PC-3 (cell line): ENCODE measurements around the gene RBKS. TPM values are rescaled to one million over a fixed set of nuclear protein-coding genes. Genes with fewer than 3 reads are reported as not detected.

Experiments
- ATAC-seq: fragments of 200-7000 bp; cut with Tn5 transposase; 2 replicates; pipeline ENCODE4 v1.9.1; 2020; ENCODE audit warnings: mild to moderate bottlenecking, moderate library complexity
- BruUV-seq: library from RNA; stranded (reverse); fragments of 400-500 nt; replicated peaks from 2 replicates; lab custom pipeline; 2021; lab: Mats Ljungman, UMichigan
- CTCF ChIA-PET: fragments of 300-600 bp; sonication (Branson Sonifier 250); formaldehyde crosslinking; loops from one replicate; lab custom pipeline; 2022; ENCODE audit warnings: antibody characterized with exemption; lab: Charles Lee
- POLR2A ChIA-PET: fragments of 300-600 bp; sonication (Branson Sonifier 250); formaldehyde crosslinking; loops from one replicate; lab custom pipeline; 2022; ENCODE audit warnings: antibody characterized with exemption; ENCODE audit not compliant: unreplicated experiment; lab: Charles Lee
- DNase-seq: peaks from one replicate; pipeline ENCODE4 v3.0.0-alpha.2; 2015
- H2AFZ ChIP-seq: fragments of 300-600 bp; sonication (generic); 2 replicates; pipeline ENCODE4 v1.6.0; 2016; ENCODE audit warnings: antibody characterized with exemption, low read length
- H3F3A ChIP-seq: fragments of 300-600 bp; sonication (generic); one replicate; pipeline ENCODE4 v1.6.0; 2017; ENCODE audit warnings: antibody characterized with exemption, low read length, control low read depth, mild to moderate bottlenecking; ENCODE audit not compliant: unreplicated experiment
- H3K27ac ChIP-seq: fragments of 300-600 bp; sonication (generic); 2 replicates; pipeline ENCODE4 v1.5.1; 2016; ENCODE audit warnings: mild to moderate bottlenecking, low read length
- H3K27me3 ChIP-seq: fragments of 300-600 bp; sonication (generic); 2 replicates; pipeline ENCODE4 v1.6.1; 2016; ENCODE audit warnings: low read length, mixed read lengths
- H3K36me3 ChIP-seq: fragments of 300-600 bp; sonication (generic); 2 replicates; pipeline ENCODE4 v1.6.1; 2016; ENCODE audit warnings: low read depth, mixed run types, low read length, mixed read lengths
- H3K4me1 ChIP-seq: fragments of 300-600 bp; sonication (generic); 2 replicates; pipeline ENCODE4 v1.5.1; 2016; ENCODE audit warnings: low read length; ENCODE audit not compliant: insufficient read depth
- H3K4me2 ChIP-seq: fragments of 300-600 bp; sonication (generic); 2 replicates; pipeline ENCODE4 v1.6.0; 2016; ENCODE audit warnings: low read length
- H3K4me3 ChIP-seq: fragments of 300-600 bp; sonication (generic); 2 replicates; pipeline ENCODE4 v1.5.1; 2016; ENCODE audit warnings: mild to moderate bottlenecking, low read length, mixed read lengths
- H3K79me2 ChIP-seq: fragments of 300-600 bp; sonication (generic); 2 replicates; pipeline ENCODE4 v1.6.1; 2017; ENCODE audit warnings: low read length, mixed read lengths
- H3K9ac ChIP-seq: fragments of 300-600 bp; sonication (generic); 2 replicates; pipeline ENCODE4 v1.6.0; 2016; ENCODE audit warnings: mild to moderate bottlenecking, low read length
- H3K9me2 ChIP-seq: fragments of 300-600 bp; sonication (generic); replicated peaks from 2 replicates; pipeline ENCODE4 v1.6.1; 2016; ENCODE audit warnings: mixed run types, low read length, mixed read lengths
- H3K9me3 ChIP-seq: fragments of 300-600 bp; sonication (generic); 2 replicates; pipeline ENCODE4 v1.6.1; 2016; ENCODE audit warnings: low read length, mixed read lengths
- H4K20me1 ChIP-seq: fragments of 300-600 bp; sonication (generic); 2 replicates; pipeline ENCODE4 v1.6.1; 2016; ENCODE audit warnings: low read length, mixed read lengths
- EZH2 ChIP-seq: fragments of 300-600 bp; sonication (generic); IDR thresholded peaks from one replicate; pipeline ENCODE4 v1.6.1; 2017; ENCODE audit warnings: antibody characterized with exemption, mild to moderate bottlenecking, low read length; ENCODE audit not compliant: unreplicated experiment
- EZH2phosphoT487 ChIP-seq: fragments of 300-600 bp; sonication (generic); IDR thresholded peaks from 2 replicates; pipeline ENCODE4 v1.6.1; 2018; ENCODE audit warnings: mild to moderate bottlenecking, antibody characterized with exemption, low read length, borderline replicate concordance
- intact Hi-C: fragments of 100-400 bp; cut with micrococcal nuclease; formaldehyde crosslinking; loops from 2 replicates; pipeline ENCODE4 v1.9.0; 2023
- total RNA-seq: library from RNA; depleted of rRNA; stranded (reverse); fragments of >200 nt; gene quantifications from 2 replicates; pipeline ENCODE4 v1.2.3, GENCODE V29; 2014
- TF ChIP-seq, protein P1 (sequence below): fragments of 300-600 bp; sonication (generic); conservative IDR thresholded peaks from 2 replicates; pipeline ENCODE4 v1.5.1; 2017; ENCODE audit warnings: antibody characterized with exemption, low read depth, mild to moderate bottlenecking, low read length

Gene RBKS
- total RNA-seq, 1 experiment from 2014 or later, result 1.8 TPM

DNA sequence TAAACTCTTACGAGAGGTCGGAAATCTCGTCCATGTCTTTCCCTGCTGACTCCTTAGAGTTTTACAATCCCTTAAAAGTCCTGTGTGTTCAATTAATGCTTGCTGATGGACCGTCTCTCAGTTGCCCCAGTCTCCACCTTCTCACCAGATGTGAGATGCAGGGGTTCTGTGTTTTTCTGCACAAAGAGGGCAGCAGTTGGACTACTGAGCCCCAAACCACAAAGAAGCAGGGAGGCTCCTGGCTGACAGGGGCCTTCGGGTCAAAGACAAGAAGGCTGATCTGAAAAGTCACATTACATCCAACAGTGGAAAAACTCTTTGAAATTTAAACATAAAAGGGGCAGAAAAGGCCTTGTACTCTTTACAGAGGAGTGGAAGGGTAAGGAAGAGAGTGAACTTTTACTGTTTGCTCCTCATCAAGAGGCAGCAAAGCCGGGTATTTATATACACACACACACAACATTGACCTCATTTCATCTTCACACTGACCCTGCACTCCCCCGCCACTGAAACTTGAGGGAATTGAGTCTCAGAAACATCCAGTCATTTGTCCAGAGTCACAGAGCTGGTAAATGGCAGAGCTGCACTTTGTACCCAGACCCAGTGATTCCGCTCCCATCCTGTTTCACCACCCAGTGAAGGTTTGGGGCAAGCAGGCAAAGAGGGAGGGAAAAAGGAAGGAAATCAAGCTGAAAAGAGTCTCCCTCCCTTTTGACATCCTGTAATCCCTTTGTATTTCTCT lies 94.9 kb downstream of the RBKS start:
- ATAC-seq (no peak), DNase-seq (no peak)
- H2AFZ ChIP-seq, result no peak overlapping the region
- CTCF ChIA-PET, result no interaction called here
- POLR2A ChIA-PET, result no interaction called here
- intact Hi-C loops, result no loop called here
- H3K9ac ChIP-seq, result no peak overlapping the region
- H4K20me1 ChIP-seq, result no peaks in the 10 kb centered on the region
- no peak for TF ChIP-seq EZH2
- no peak for TF ChIP-seq EZH2phosphoT487
- TF ChIP-seq, protein P1, sequence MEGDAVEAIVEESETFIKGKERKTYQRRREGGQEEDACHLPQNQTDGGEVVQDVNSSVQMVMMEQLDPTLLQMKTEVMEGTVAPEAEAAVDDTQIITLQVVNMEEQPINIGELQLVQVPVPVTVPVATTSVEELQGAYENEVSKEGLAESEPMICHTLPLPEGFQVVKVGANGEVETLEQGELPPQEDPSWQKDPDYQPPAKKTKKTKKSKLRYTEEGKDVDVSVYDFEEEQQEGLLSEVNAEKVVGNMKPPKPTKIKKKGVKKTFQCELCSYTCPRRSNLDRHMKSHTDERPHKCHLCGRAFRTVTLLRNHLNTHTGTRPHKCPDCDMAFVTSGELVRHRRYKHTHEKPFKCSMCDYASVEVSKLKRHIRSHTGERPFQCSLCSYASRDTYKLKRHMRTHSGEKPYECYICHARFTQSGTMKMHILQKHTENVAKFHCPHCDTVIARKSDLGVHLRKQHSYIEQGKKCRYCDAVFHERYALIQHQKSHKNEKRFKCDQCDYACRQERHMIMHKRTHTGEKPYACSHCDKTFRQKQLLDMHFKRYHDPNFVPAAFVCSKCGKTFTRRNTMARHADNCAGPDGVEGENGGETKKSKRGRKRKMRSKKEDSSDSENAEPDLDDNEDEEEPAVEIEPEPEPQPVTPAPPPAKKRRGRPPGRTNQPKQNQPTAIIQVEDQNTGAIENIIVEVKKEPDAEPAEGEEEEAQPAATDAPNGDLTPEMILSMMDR, result no peak
- no peak overlapping the region for H3K27ac ChIP-seq
- peaks cover 40% of the 10 kb centered on the region for H3K4me1 ChIP-seq
- H3K79me2 ChIP-seq, result no peaks in the 10 kb centered on the region
- no peaks in the 10 kb centered on the region for H3K27me3 ChIP-seq
- no peaks in the 10 kb centered on the region for H3K9me2 ChIP-seq
- no peaks in the 10 kb centered on the region for H3K36me3 ChIP-seq
- H3K4me3 ChIP-seq, result no peak overlapping the region
- BruUV-seq, result no TSS peak
- H3F3A ChIP-seq, result peaks cover 14% of the 10 kb centered on the region
- H3K9me3 ChIP-seq, result no peaks in the 10 kb centered on the region
- no peak overlapping the region for H3K4me2 ChIP-seq

DNA sequence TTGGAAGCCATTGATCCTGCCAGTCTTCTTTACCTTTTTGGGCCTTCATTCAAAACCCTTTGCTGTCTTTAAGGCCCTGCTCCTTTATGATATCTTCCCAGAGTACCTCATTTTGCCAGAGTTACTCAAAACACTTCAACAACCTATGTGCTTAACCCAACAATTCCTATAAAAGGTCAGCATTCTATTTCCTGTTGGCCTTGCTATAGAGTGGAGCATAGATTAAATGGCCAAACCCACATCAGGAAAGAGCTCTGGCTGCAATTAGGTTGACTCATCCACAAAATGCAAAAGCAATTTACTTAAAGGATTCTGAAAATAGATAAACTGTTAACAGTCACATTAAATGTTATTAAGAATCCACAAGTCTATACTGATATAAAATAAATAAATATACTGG lies 97.4 kb downstream of the RBKS start:
- intact Hi-C loops, result no loop called here
- Histone ChIP-seq H3K27ac (peak overlapping the region; percentile 26; the same call in 1 of the 2 replicates), H3K9ac (no peak overlapping the region)

More for the DNA sequence above, 97.4 kb downstream of the RBKS start:
- H3K4me1 ChIP-seq, result peaks cover 16% of the 10 kb centered on the region
- POLR2A ChIA-PET, result no interaction called here
- CTCF ChIA-PET, result interaction anchor here (0.5 kb wide), 1 partner anchor 599 kb away, joined by 9 read pairs; no protein-coding TSS in a partner anchor
- H3K79me2 ChIP-seq, result no peaks in the 10 kb centered on the region
- peaks cover 5% of the 10 kb centered on the region for H3F3A ChIP-seq
- no TSS peak for BruUV-seq
- H3K4me2 ChIP-seq, result peak overlapping the region; percentile 1; the same call in 1 of the 2 replicates
- no peaks in the 10 kb centered on the region for H3K27me3 ChIP-seq
- H3K36me3 ChIP-seq, result no peaks in the 10 kb centered on the region
- H3K4me3 ChIP-seq, result no peak overlapping the region
- peak; percentile 65 for DNase-seq
- H2AFZ ChIP-seq, result no peak overlapping the region
- no peaks in the 10 kb centered on the region for H4K20me1 ChIP-seq
- no peak for TF ChIP-seq EZH2phosphoT487
- TF ChIP-seq, protein P1, result no peak
- no peak for TF ChIP-seq EZH2
- no peaks in the 10 kb centered on the region for H3K9me2 ChIP-seq
- ATAC-seq, result peak; percentile 94
- no peaks in the 10 kb centered on the region for H3K9me3 ChIP-seq
